Stimulated activated CD4-positive, alpha-beta T cell treated with anti-CD3 and anti-CD28 coated beads, Interleukin-1b, Interleukin-23, amount 100 ng/mL, for 48 hours (primary cell): Measurements from ENCODE around the gene TF.

Experiments used
- DNase-seq: peaks from one replicate; pipeline ENCODE4 v3.0.0-alpha.2; 2020

The TF gene

DNA sequence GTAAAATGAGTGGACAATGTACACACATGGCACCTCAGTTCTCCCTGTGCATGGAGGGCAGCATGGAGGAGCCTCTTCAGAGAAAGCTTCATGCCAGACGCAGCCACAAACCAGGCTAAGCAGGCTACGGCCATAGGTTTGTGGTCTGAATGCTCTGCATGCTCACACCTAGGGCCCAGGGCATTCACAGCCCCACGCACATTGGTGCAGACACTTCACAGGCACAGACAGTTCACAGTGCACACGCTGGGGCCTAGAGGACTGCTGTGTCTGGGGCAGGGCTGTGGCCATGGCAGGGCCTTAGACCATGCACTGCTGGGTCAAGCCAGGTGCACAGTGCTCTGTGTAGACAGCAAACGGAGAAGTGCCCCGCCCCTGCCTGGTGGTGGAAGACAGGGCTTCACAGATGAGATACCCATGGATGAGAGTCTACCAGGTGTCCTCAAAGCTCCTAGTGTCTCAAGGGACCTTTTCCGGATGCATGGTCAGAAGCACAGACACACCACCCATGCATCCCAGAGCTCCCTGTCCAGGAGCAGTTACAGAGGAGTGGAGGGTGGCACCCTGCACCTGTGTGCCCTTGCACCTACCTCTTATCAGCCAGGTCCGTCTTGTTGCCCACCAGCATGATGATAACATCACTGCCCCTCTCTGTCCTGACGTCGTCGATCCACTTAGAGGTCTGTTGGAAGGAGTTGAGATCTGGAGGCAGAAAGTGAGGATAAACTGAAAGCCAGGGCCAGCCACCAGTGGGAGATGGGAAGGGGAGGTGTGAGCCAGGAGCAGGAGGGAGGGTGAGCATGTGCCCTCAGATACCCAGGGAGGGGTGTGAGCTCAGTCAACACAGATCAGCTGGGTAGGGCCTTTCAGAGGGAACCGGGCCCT, 93.0 kb downstream of the TF start:
- no peak for DNase-seq

DNA sequence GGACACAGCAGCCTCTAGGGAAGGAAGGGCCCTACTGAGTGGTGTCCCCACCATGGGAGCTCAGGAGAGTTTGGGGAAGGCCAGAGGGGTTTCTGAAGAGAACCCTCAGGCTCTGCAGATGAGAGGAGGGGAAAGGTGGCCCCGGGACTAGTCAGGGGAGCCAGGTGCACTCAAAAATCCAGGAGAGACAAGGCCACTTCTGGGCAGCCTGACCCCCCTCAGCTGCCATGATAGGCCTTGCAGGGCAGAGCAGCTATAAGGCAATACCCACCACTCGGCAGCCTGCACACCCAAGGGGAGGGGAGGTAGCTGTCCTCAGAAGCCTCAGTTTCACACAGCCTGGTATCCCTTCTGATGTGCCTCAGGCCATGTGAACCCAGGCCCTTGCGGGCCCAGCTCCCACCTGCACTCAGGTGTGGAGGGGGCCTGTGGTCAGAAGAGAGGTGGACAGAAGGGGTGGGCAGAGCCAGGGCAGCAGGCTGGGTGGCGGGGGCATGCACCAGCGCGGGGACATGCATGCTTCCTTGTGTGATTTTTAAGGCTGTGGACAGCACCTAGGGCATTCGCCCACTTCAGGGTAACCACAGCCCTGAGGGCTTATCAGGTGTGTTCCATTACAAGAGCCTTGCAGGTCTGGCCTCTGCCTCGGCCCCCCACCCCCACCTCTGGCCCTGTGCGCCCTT, 94.0 kb downstream of the TF start:
- DNase-seq = no peak

DNA sequence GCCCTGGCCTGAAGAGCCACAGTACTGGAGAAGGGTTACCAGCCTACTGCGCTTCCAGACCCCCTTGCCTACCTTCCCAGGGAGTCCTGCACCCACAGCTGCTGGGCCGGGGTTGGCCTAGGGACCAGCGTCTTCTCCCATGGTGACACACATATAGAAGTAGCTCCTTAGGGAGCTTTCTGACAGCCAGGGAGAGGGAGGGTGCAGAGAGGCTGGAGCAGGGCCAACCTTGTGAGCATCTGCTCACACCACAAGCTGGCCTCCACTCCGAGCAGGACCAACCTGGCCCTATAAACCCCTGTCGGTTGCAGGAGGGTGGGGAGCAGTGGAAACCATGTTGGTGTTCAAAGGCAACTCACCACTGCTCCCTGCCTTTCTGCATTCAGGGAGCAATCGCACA, 94.6 kb downstream of the TF start:
- DNase-seq = no peak

DNA sequence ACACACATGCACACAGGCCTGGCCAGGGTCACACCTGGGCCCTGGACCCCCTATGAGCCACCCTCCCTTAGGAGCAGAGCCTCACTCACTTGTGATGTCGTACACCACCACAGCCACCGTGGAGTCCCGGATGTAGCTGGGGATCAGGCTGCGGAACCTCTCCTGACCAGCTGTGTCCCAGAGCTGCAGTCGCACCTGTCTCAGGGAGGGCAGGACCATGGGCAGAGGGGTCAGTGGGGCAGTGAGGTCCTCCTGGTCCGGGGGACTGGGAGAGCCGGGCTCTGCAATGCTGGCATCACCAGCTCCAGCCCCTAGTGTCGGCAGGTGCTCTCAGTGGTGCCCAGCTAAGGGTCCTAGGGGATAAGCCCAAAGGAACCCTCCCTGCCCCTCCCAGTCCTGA, 95.0 kb downstream of the TF start:
- DNase-seq = no peak

DNA sequence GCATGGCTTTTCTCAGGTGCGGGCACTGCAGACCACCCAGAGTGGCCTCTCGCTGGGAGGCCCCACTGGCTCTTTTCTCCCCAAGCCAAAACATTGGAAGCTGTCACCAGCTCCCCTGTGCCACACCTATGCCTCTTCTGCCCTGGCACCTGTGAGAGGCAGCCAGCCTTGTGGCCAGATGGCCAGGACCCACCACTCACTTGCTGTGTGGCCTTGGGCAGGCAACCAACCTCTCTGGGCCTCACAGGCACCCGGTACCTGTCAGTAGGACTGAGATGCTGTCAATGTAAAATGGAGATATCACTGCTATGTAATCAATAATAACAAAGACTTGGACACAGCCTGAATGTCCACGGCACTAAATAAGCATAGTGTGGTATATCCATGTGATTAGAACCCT, 96.0 kb downstream of the TF start:
- DNase-seq = no peak

DNA sequence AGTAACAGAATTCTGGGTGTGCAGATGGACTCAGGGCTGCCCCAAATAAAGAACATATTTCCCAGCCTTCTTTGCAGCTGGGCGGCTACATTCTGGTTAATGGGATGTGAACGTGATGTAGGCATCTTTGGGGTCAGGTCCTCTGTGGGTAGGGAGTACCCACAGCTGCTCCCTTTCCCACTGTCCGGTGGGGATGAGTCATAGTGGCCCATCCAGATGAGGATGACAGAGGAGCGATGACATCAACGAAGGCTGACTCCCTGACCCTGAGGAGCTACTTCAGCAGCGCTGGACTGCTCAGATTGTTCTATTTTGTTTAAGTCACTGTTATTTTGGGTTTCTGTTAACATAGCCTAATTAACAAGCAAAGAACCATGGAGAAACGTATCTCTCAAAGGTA, 97.4 kb downstream of the TF start:
- DNase-seq = no peak

DNA sequence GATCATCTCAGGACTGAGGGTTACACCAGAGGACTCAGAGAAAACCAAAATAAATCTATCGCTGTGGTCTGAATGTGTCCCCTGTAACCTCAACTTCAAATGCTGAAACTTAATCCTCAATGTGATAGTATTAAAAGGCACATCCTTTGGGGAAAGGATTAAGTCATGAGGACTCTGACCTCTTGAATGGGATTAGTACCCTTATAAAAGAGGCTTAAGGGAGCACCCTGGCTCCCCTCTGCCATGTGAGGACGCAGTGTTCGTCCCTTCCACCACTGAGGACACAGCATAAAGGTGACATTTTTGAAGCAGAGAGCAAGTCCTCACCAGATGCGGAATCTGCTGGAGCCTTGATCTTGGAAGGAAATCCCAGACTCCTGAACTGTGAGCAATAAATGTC, 98.9 kb downstream of the TF start:
- no peak for DNase-seq
